GM18951 (cell line): ENCODE data around the gene PLCB1.
"Not testable (repeated sequence)": the region's sequence is repeated elsewhere in the genome, so short reads cannot be mapped to it uniquely, and the experiment has no call there.

Experiments
- POLR2A ChIP-seq: IDR thresholded peaks from 4 replicates; pipeline ENCODE4 v1.6.1; 2011; ENCODE audit warnings: mild to moderate bottlenecking; ENCODE audit not compliant: insufficient read length, insufficient read depth; ENCODE audit errors: extremely low read depth
- in situ Hi-C: fragments of 300-500 bp; cut with MboI; formaldehyde crosslinking; loops from one replicate; pipeline ENCODE4 v1.12.0; 2022; ENCODE audit warnings: low sequenced_read_pairs, mixed read lengths, inconsistent platforms; ENCODE audit not compliant: unreplicated experiment

PLCB1 gene

GRCh38 chr20:8608470-8608869 lies 476.4 kb downstream of the PLCB1 start:
- in situ Hi-C loops, result no loop called here
- TF ChIP-seq POLR2A, result no peak

DNA sequence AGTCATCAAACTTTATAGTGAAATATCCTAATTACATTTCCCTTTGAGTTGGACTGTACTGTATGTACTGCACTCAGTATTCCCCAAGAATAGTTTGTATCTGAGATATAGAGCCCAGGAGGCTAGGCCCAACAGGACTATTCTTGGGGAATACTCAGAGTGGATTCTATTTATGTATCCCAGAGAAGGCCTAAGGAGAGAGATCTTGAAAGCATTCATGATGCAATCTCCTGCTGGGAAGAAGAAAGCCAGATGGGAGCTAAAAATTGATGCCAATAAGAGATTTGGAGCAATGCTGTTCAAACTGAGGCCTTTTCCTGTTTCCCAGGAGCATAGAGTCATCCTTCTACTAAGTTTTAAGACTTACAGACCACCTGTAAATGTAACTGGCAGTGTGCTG lies 484.7 kb downstream of the PLCB1 start:
- TF ChIP-seq POLR2A, result no peak
- in situ Hi-C loops, result no loop called here

DNA sequence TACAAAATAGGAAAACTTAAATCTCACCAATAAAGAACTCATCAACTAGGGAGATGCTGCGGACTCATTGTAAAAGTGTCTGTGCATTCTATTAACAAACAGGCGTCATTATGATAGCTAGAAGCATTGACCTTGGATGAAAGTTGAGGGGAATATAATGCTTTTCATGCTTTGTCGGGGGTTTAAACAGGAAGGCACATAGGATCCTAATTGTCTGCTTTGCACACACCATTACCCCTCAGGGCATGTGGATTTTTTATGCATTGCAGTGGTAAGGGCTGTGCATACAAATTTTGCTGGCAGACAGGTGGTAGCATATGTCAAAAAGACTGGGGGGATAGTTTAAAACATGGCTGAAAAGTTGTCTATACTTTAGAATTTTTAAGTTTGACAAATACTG lies 488.9 kb downstream of the PLCB1 start:
- no peak for TF ChIP-seq POLR2A
- in situ Hi-C loops, result no loop called here

- in situ Hi-C loops, result no loop called here
- TF ChIP-seq POLR2A, result no peak
Measured at GRCh38 chr20:8624046-8624445, 492.0 kb downstream of the PLCB1 start.

GRCh38 chr20:8624616-8625015 lies 492.6 kb downstream of the PLCB1 start:
- in situ Hi-C loops, result no loop called here

DNA sequence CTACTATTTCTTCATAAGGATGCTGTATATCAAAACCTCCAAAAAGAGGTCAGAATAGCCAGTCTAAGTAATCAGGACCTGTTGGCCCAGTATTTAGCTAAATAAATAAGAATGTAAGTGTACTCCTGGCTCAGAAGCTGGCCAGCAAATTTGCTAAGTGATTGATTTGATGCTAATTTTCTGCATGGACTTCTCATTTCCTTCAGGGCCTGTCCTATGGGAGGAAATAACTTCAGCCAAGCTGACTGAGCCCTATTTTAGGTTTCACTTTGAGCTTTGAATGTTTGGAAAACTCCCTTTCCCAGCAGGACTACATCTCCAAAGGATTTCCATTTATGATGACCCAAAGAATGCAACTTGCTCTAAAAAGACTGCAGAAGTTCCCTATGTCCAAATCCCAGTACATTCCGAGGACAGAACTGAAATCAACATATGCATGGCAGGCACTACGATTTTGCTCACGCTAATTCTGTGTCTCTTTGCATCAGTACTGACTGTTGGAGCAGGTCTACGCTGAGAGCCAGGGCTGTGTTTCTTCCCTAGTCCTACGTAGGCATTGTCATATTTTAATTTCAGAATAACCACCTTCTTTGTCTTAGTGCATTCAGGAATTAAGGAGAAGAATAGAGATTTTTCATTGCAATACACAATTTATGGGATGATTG lies 495.4 kb downstream of the PLCB1 start:
- in situ Hi-C loops, result no loop called here
- no peak for TF ChIP-seq POLR2A

More at GRCh38 chr20:8624616-8625015, 492.6 kb downstream of the PLCB1 start:
- no peak for TF ChIP-seq POLR2A

GRCh38 chr20:8631271-8631670 lies 499.2 kb downstream of the PLCB1 start:
- TF ChIP-seq POLR2A, result no peak
- in situ Hi-C loops, result no loop called here

GRCh38 chr20:8633366-8633765 lies 501.3 kb downstream of the PLCB1 start:
- no peak for TF ChIP-seq POLR2A
- in situ Hi-C loops, result no loop called here

DNA sequence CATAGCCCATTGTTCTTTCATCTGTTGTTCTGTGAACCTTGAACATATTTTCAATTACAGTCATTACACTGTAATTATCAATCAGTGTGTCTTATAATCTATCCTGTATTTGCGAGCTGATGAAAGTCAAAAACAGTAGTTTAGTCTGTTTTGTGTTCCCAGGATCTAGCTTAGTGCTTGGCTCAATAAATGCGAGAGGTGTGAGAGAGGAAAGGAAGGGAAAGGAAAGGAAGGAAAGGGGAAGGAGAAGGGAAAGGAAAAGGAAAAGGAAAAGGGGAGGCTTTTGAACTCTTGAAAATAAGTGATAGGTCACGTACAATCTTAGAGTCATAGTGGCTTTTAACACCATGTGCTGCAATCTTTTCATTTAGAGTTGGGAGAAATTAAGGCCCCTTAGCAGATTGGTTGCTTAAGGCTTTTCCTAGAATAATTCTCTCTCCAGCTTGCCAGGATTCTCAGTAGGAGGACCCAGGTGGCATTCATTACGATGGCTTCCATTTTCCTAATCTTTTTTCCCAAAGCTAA lies 503.0 kb downstream of the PLCB1 start:
- no peak for TF ChIP-seq POLR2A
- in situ Hi-C loops, result no loop called here

DNA sequence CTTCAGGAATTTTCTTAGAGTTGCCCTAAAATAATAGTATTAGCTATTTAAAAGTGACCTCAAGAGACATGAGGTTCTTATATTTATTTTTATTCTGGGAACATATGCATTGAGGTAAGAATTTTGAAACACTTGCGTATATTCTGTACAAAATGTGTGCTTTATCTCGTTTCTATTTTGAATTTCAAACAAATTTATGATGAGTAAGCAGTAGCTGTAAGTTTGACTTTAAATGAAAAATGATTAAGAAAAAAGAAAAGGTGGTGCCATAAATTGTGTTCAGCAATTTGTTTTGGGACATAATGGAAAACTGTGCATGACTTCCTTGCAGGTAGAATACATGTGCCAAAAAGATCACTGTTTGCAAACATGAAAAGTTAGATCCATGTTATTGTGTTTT lies 503.8 kb downstream of the PLCB1 start:
- in situ Hi-C loops, result no loop called here
- no peak for TF ChIP-seq POLR2A

- TF ChIP-seq POLR2A, result no peak
- in situ Hi-C loops, result no loop called here
Measured at GRCh38 chr20:8639112-8639778, 507.2 kb downstream of the PLCB1 start.

DNA sequence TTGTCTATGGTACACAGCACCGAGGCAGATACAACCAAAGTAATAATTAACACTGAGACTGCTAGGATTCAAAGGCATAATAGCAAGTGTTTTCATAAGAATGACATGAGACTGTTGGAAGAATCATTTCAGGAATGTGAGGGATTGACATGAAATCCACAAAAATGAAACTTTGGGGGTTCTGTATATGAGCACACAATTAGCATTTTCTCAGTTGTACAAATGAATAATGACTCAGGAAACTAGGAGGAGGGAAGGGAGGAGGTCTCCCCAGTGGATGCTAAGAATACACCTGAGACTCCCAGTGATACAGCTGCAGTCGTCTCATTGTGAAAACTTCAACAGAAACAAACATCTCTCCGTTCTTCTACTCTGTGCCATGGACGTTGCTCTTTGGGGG lies 508.4 kb downstream of the PLCB1 start:
- in situ Hi-C loops, result no loop called here
- TF ChIP-seq POLR2A, result no peak

- in situ Hi-C loops, result no loop called here
- no peak for TF ChIP-seq POLR2A
Measured at GRCh38 chr20:8642247-8642646, 510.2 kb downstream of the PLCB1 start.

DNA sequence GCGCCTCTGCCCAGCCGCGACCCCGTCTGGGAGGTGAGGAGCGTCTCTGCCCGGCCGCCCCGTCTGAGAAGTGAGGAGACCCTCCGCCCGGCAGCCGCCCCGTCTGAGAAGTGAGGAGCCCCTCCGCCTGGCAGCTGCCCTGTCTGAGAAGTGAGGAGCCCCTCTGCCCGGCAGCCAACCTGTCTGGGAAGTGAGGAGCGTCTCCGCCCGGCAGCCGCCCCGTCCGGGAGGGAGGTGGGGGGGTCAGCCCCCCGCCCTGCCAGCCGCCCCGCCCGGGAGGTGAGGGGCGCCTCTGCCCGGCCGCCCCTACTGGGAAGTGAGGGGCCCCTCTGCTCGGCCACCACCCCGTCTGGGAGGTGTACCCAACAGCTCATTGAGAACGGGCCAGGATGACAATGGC lies 512.4 kb downstream of the PLCB1 start:
- in situ Hi-C loops, result not testable (repeated sequence)
